Pancreas (tissue), 10 donors: Measurements from ENCODE around the gene TFF2. TPM values are rescaled to one million over a fixed set of nuclear protein-coding genes. Genes with fewer than 3 reads are reported as not detected.
A peak's percentile ranks its signal among the peaks of the same experiment; 100 is the strongest.

ENCODE experiments used
- ATAC-seq, 4 donors: fragments of 200-7000 bp; cut with Tn5 transposase; one replicate each; pipeline versions ENCODE4 v1.8.0 to v1.9.1; 2020; ENCODE audit warnings: mild to moderate bottlenecking in 4 of 4, moderate library complexity in 4 of 4
- DNase-seq, 6 donors: peaks; one replicate each; pipeline ENCODE4 v3.0.0-alpha.2; 2020
- FAIRE-seq: peaks from 2 replicates; lab custom pipeline; 2012; peaks lifted over from hg19 to GRCh38; lab: Jason Lieb, UNC
- H3K27ac ChIP-seq, 4 donors: fragments of 200-600 bp; sonication (generic); 1 replicate in 3 of 4; 2 replicates in 1 of 4; pipeline versions ENCODE4 v1.5.0 to v1.8.0; 2020
- H3K27me3 ChIP-seq, 4 donors: fragments of 200-600 bp; one replicate each; pipeline ENCODE4 v1.8.0; 2021
- H3K36me3 ChIP-seq, 3 donors: fragments of 200-600 bp; sonication (generic) in 1 of 3; one replicate each; pipeline versions ENCODE4 v1.5.0 to v1.8.0; 2020 to 2021
- H3K4me1 ChIP-seq, 3 donors: fragments of 200-600 bp; one replicate each; pipeline ENCODE4 v1.8.0; 2021
- H3K4me3 ChIP-seq, 4 donors: fragments of 200-600 bp; sonication (generic) in 2 of 4; one replicate each; pipeline versions ENCODE4 v1.5.0 to v1.8.0; 2020 to 2021
- H3K9me3 ChIP-seq, 4 donors: fragments of 200-600 bp; one replicate each; pipeline ENCODE4 v1.8.0; 2021
- CTCF ChIP-seq, 4 donors: fragments of 200-600 bp; sonication (generic) in 3 of 4; IDR thresholded peaks; one replicate each; pipeline versions ENCODE4 v1.5.0 to v1.8.0; 2021; ENCODE audit warnings: antibody characterized with exemption in 4 of 4
- WGBS, 2 donors: extraction: QIAGEN DNeasy Blood & Tissue Kit; methylation state at CpG; one replicate each; pipeline ENCODE4 v1.1.7; 2013; 5-methylcytosine and 5-hydroxymethylcytosine counted together
- intact Hi-C, 3 donors: fragments of 100-400 bp; cut with DNase I; formaldehyde crosslinking; loops; one replicate each; pipeline versions ENCODE4 v1.11.1 to v1.14.2; 2022
- polyA plus RNA-seq, 2 donors: library from polyadenylated mRNA; stranded (reverse); fragments of 200-250 nt; gene quantifications; one replicate each; pipeline ENCODE4 v1.2.3, GENCODE V29; 2013
- total RNA-seq, 6 donors: library from RNA; stranded (reverse); fragmentation: NEBNext Ultra II Directional in 4 of 6; extraction: Animal tissue kit (Norgen Biotek cat#: 25700) in 4 of 6; gene quantifications; one replicate each; pipeline versions ENCODE4 v1.2.1 to v1.2.4, GENCODE V29; 2021 to 2023
- donor health status: healthy with polysubstance abuse.
- donor health status: DM: no; HTN: no; CAD: no; lungs with moderate emphysema.
- donor health status: DM: no; HTN: no; CAD: no.
- donor health status: control.
- donor health status: control.
- donor health status: Bipolar disorder and iron deficiency.
- donor health status: DM: yes; HTN: yes; CAD: no.
- donor health status: DM: no; HTN: no; CAD: no.
- donor health status: DM: no; HTN: no; CAD: no.
- donor health status: DM: yes; HTN: yes; CAD: no.

Gene TFF2
- total and polyA plus RNA-seq, 8 donors: 0.28 to 19.6 (median 1.7) TPM

GRCh38 chr21:42311160-42311559 is 39.6 kb downstream of the TFF2 start:
- FAIRE-seq (no peak), ATAC-seq (no peak), DNase-seq (peak in 1 of 6 donors; percentile 42)
- Histone ChIP-seq H3K27me3 (no peaks in the 10 kb centered on the region), H3K4me1 (peaks cover 0 to 13% (median 10%) of the 10 kb centered on the region in 3 donors), H3K9me3 (no peaks in the 10 kb centered on the region), H3K27ac (no peak overlapping the region), H3K4me3 (no peak overlapping the region), H3K36me3 (no peaks in the 10 kb centered on the region)
- intact Hi-C loops: loop anchor here in 1 of 3 donors (10.0 kb wide), 1 partner anchor 134 kb away; no protein-coding TSS in a partner anchor
- 90 to 91% methylated on average over 14 of the region's 14 CpGs for WGBS, 2 donors
- TF ChIP-seq CTCF (IDR thresholded peaks at IDR 0.05): no peak

- no peaks in the 10 kb centered on the region for H3K36me3 ChIP-seq
- H3K4me1 ChIP-seq: peaks cover 0 to 13% (median 10%) of the 10 kb centered on the region in 3 donors
- H3K9me3 ChIP-seq: no peaks in the 10 kb centered on the region
- WGBS, 2 donors: 86 to 89% methylated on average over 12 of the region's 12 CpGs
- ATAC-seq (no peak), FAIRE-seq (no peak), DNase-seq (peak in 2 of 6 donors; percentile 27 to 57)
- intact Hi-C loops: loop anchor here in 1 of 3 donors (10.0 kb wide), 1 partner anchor 134 kb away; no protein-coding TSS in a partner anchor
- H3K27ac ChIP-seq: no peak overlapping the region
- no peaks in the 10 kb centered on the region for H3K27me3 ChIP-seq
- no peak overlapping the region for H3K4me3 ChIP-seq
- TF ChIP-seq CTCF (IDR thresholded peaks at IDR 0.05): no peak
Measured at GRCh38 chr21:42310411-42311001, 40.3 kb downstream of the TFF2 start.

GRCh38 chr21:42309753-42310213 is 41.0 kb downstream of the TFF2 start:
- no peak for FAIRE-seq
- intact Hi-C loops: loop anchor here in 1 of 3 donors (10.0 kb wide), 1 partner anchor 135 kb away; no protein-coding TSS in a partner anchor

GRCh38 chr21:42308914-42309752 is 41.7 kb downstream of the TFF2 start:
- no peak overlapping the region for H3K27ac ChIP-seq
- H3K27me3 ChIP-seq: no peaks in the 10 kb centered on the region
- intact Hi-C loops: no loop called here
- H3K36me3 ChIP-seq: no peaks in the 10 kb centered on the region
- FAIRE-seq: no peak
- DNase-seq: no peak
- ATAC-seq: peak; percentile 6 to 61 (median 26)
- H3K9me3 ChIP-seq: no peaks in the 10 kb centered on the region
- no peak for TF ChIP-seq CTCF (IDR thresholded peaks at IDR 0.05)
- no peak overlapping the region for H3K4me3 ChIP-seq
- 38% methylated on average over 23 of the region's 23 CpGs for WGBS, 2 donors
- H3K4me1 ChIP-seq: peaks cover 0 to 13% (median 10%) of the 10 kb centered on the region in 3 donors

More at GRCh38 chr21:42309753-42310213, 41.0 kb downstream of the TFF2 start:
- Histone ChIP-seq H3K27me3 (no peaks in the 10 kb centered on the region), H3K4me1 (peaks cover 0 to 13% (median 10%) of the 10 kb centered on the region in 3 donors), H3K4me3 (no peak overlapping the region), H3K36me3 (no peaks in the 10 kb centered on the region), H3K27ac (no peak overlapping the region), H3K9me3 (no peaks in the 10 kb centered on the region)
- peak; percentile 57 to 77 (median 73) for TF ChIP-seq CTCF (IDR thresholded peaks at IDR 0.05)
- 17 to 20% methylated on average over 21 to 22 of the region's 22 CpGs for WGBS, 2 donors
- peak; percentile 49 to 80 (median 68) for ATAC-seq
- peak in 4 of 6 donors; percentile 59 to 85 (median 73) for DNase-seq
